ENCODE results near the gene JPT2. TPM values are rescaled to one million over a fixed set of nuclear protein-coding genes. Genes with fewer than 3 reads are reported as not detected.

The JPT2 gene
- total RNA-seq, 2 donors from 2014 or later, result 56.6 to 75.3 TPM

DNA sequence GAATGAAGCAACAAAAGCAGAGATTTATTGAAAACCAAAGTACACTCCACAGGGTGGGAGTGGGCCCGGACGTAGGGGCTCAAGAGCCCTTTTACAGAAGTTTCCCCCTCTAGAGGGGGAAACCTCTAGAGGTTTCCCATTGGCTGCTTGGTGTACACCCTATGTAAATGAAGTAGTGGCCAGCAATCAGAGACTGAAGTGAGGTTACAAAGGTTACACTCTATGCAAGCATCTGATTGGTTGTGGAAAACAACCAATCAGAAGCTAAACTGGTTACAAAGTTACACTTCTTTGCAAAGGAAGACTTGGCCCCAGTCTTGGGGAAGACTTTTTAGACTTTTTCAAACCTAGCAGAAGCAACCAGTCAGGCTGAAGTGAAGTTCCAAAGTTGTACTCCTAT lies 38.8 kb upstream of the JPT2 start:
- no peak overlapping the region for H3K27ac ChIP-seq

DNA sequence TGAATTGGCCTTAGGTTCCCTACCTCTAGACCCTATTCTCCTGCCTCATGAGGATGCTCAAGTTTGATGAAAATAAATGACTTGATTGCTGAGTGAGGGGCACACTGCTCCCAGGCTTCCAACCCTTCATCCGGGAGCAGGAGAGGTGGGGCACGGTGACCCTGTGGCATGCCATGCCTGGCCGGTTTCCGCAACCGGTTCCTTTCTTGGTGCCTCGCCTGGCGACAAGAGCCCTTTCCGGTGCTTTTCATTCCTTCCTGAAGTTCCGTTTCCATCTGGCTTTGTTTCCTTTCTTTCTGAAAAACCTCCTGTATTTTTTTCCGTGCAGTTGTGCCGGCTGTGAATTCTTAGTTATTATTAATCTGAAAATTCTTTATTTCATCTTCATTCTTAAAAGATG lies 38.2 kb upstream of the JPT2 start:
- Histone ChIP-seq H3K9me3 (no peaks in the 10 kb centered on the region), H3K27ac (no peak overlapping the region), H3K27me3 (replicated peaks; ENCODE audit: insufficient read depth) (no peaks in the 10 kb centered on the region), H3K4me3 (no peak overlapping the region), H3K36me3 (peaks cover 9 to 26% of the 10 kb centered on the region in 2 donors), H3K4me1 (replicated peaks) (no peaks in the 10 kb centered on the region)
- DNase-seq (ENCODE audit: low spot score), result no peak
- intact Hi-C loops (cut with DNase I), result no loop called here
- TF ChIP-seq, protein P1, sequence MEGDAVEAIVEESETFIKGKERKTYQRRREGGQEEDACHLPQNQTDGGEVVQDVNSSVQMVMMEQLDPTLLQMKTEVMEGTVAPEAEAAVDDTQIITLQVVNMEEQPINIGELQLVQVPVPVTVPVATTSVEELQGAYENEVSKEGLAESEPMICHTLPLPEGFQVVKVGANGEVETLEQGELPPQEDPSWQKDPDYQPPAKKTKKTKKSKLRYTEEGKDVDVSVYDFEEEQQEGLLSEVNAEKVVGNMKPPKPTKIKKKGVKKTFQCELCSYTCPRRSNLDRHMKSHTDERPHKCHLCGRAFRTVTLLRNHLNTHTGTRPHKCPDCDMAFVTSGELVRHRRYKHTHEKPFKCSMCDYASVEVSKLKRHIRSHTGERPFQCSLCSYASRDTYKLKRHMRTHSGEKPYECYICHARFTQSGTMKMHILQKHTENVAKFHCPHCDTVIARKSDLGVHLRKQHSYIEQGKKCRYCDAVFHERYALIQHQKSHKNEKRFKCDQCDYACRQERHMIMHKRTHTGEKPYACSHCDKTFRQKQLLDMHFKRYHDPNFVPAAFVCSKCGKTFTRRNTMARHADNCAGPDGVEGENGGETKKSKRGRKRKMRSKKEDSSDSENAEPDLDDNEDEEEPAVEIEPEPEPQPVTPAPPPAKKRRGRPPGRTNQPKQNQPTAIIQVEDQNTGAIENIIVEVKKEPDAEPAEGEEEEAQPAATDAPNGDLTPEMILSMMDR (IDR thresholded peaks at IDR 0.05), result no peak
- TF ChIP-seq POLR2AphosphoS5 (IDR thresholded peaks at IDR 0.05) (no peak), POLR2A (IDR thresholded peaks at IDR 0.05) (no peak)
- WGBS, result 92% methylated on average over 11 of the region's 11 CpGs

More for the DNA sequence above, 38.8 kb upstream of the JPT2 start:
- H3K9me3 ChIP-seq, result no peaks in the 10 kb centered on the region
- H3K27me3 ChIP-seq (replicated peaks; ENCODE audit: insufficient read depth), result no peaks in the 10 kb centered on the region
- no peak for DNase-seq (ENCODE audit: low spot score)
- no peak overlapping the region for H3K4me3 ChIP-seq
- intact Hi-C loops (cut with DNase I), result no loop called here
- H3K36me3 ChIP-seq, result peaks cover 9 to 26% of the 10 kb centered on the region in 2 donors
- TF ChIP-seq, protein P1 (IDR thresholded peaks at IDR 0.05), result no peak
- TF ChIP-seq POLR2AphosphoS5 (IDR thresholded peaks at IDR 0.05) (no peak), POLR2A (IDR thresholded peaks at IDR 0.05) (no peak)
- 76% methylated on average over 2 of the region's 2 CpGs for WGBS
- no peaks in the 10 kb centered on the region for H3K4me1 ChIP-seq (replicated peaks)

DNA sequence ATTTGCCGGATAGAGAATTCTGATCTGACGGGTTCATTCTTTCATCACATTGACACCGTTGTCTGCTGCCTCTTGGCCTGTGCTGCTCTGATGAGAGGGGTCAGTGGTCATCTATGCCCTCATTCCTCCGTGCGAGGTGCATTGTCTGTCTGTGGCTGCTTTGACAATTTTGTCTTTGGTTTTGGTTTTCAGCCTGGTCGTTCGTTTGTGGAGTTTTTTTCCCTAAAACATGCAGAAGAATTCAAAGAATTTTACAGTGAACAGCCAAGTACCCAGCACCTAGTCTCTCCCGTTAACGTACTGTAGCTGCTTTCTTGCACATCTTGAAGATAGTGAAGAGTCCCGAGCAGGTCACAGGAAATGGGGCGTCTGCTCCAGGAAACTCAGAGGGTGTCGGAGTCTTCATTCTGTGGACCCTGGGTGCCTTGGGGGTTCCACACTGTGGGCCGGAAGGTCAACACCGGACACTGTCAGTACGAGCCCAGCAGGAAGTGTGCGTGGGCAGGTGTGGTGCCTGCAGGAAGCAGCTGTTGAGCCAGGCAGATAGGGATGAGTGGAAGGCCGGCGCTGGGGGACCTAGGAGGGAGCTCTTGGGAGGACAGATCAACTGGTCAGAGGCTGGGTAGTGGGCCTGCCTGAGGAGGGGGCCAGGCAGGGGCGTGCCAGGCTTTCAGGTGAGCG lies 37.7 kb upstream of the JPT2 start:
- Histone ChIP-seq H3K36me3 (peaks cover 9 to 26% of the 10 kb centered on the region in 2 donors), H3K9me3 (no peaks in the 10 kb centered on the region), H3K27me3 (replicated peaks; ENCODE audit: insufficient read depth) (no peaks in the 10 kb centered on the region), H3K4me3 (no peak overlapping the region), H3K4me1 (replicated peaks) (no peaks in the 10 kb centered on the region), H3K27ac (no peak overlapping the region)
- DNase-seq (ENCODE audit: low spot score), result no peak
- TF ChIP-seq, protein P1 (IDR thresholded peaks at IDR 0.05), result no peak
- TF ChIP-seq POLR2A (IDR thresholded peaks at IDR 0.05) (no peak), POLR2AphosphoS5 (IDR thresholded peaks at IDR 0.05) (no peak)
- intact Hi-C loops (cut with DNase I), result no loop called here
- 81% methylated on average over 20 of the region's 20 CpGs for WGBS

DNA sequence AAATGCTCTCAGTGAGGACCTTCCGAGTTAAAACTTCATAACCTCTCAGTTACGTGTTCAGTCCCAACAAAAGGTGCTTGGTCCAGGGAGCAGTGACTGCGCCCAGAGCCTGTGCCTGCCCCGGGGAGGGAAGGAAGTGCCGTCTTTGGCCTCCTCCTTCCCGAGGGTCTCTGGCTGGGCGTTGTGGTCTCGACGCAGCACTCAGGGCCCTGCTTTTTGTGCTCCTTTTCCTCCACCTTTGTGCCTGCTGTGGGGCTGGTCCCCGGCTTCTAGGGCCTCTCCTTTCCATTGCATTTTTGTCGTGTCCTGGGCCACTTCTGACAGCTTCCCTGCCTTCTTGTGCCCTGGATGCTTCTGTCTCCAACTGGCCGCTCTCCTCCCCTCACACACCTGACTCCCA lies 36.8 kb upstream of the JPT2 start:
- no peak for DNase-seq (ENCODE audit: low spot score)
- Histone ChIP-seq H3K9me3 (no peaks in the 10 kb centered on the region), H3K4me3 (no peak overlapping the region), H3K27me3 (replicated peaks; ENCODE audit: insufficient read depth) (no peaks in the 10 kb centered on the region), H3K36me3 (peaks cover 9 to 26% of the 10 kb centered on the region in 2 donors), H3K4me1 (replicated peaks) (no peaks in the 10 kb centered on the region), H3K27ac (no peak overlapping the region)
- intact Hi-C loops (cut with DNase I), result no loop called here
- WGBS, result 94% methylated on average over 12 of the region's 12 CpGs
- TF ChIP-seq POLR2A (IDR thresholded peaks at IDR 0.05) (no peak), POLR2AphosphoS5 (IDR thresholded peaks at IDR 0.05) (no peak)
- TF ChIP-seq, protein P1 (IDR thresholded peaks at IDR 0.05), result no peak

DNA sequence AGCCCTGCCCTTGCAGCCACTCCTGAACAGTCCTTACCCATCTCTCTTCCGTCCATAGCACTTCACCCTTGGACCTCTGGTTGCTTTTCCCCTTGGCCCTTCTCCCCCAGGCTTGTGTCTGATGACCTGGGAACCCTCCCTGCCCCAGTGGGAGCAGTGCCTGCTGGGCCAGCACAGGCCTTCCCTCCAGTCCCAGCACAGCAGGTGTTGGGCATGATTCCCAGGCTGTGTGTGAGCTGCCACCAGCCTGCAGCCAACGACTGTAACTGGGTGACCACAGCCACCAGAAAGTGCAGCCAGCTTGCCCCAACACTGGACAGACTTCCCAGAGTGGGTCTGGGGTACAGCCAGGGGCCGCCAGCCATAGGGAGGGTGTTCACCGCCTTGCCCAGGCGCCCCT lies 35.9 kb upstream of the JPT2 start:
- H3K4me1 ChIP-seq (replicated peaks), result no peaks in the 10 kb centered on the region
- 81% methylated on average over 5 of the region's 5 CpGs for WGBS
- intact Hi-C loops (cut with DNase I), result no loop called here
- H3K4me3 ChIP-seq, result no peak overlapping the region
- H3K27me3 ChIP-seq (replicated peaks; ENCODE audit: insufficient read depth), result no peaks in the 10 kb centered on the region
- TF ChIP-seq POLR2AphosphoS5 (IDR thresholded peaks at IDR 0.05), result no peak
- TF ChIP-seq, protein P1 (IDR thresholded peaks at IDR 0.05), result no peak
- no peak overlapping the region for H3K27ac ChIP-seq
- no peak for DNase-seq (ENCODE audit: low spot score)
- peaks cover 9 to 26% of the 10 kb centered on the region in 2 donors for H3K36me3 ChIP-seq
- H3K9me3 ChIP-seq, result no peaks in the 10 kb centered on the region

Measured in prostate gland (tissue), 2 donors.